Subcutaneous adipose tissue (tissue), 4 donors: ENCODE results near the gene SERPINA10. TPM values are rescaled to one million over a fixed set of nuclear protein-coding genes. Genes with fewer than 3 reads are reported as not detected.

Experiments used
- CTCF ChIP-seq: fragments of 450-650 bp; IDR thresholded peaks from one replicate; pipeline ENCODE4 v1.5.1; 2016; ENCODE audit warnings: low read depth, mild to moderate bottlenecking, control low read depth, antibody characterized with exemption, moderate library complexity
- total RNA-seq, 4 donors: library from RNA; depleted of rRNA; stranded (reverse); fragments of >200 nt; gene quantifications; one replicate each; pipeline ENCODE4 v1.1.0, GENCODE V29; 2016

SERPINA10 gene
- total RNA-seq, 4 donors from 2014 or later: not detected

- no peak for TF ChIP-seq CTCF
Observed at GRCh38 chr14:94332587-94332986, 39.5 kb upstream of the SERPINA10 start.

- TF ChIP-seq CTCF: no peak
Observed at GRCh38 chr14:94332063-94332583, 39.1 kb upstream of the SERPINA10 start.

DNA sequence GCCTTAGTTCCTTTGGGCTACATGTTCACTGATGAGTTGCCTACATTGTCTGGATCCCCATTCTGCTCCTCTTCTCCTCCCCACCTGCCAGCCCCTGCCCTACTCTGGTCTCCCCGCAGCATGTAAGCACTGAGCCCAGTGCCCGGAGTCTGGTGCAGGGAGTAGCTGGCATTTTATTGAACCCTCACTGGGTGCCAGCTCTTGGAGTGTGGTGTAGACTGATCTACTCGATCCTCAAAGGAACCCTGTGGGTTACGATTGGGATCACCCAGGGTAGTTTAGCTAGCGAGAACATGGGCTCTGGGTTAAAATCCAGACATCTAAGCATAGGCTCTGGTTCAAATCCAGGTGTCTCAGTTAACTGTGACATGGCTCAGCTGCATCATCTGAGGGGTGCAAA, 38.4 kb upstream of the SERPINA10 start:
- TF ChIP-seq CTCF: no peak

DNA sequence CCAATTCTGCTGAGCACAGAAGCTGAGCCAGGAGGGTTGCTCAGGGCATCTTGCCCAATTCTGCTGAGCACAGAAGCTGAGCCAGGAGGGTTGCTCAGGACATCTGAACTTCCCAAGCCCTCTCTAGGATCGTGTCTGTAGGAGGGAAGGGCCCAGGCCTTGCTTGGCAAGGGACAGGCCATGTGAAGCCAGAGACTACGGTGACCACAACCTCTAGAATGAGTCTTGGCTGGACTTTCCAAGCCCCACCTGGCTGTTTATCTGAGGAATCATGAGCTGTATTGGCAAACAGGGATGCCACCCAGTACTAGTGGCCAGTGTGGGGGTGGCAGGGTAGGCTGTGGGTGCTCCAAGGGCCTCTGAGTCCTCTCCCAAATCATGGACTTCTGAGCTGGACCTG, 37.8 kb upstream of the SERPINA10 start:
- TF ChIP-seq CTCF: no peak

GRCh38 chr14:94330432-94330831, 37.4 kb upstream of the SERPINA10 start:
- no peak for TF ChIP-seq CTCF

DNA sequence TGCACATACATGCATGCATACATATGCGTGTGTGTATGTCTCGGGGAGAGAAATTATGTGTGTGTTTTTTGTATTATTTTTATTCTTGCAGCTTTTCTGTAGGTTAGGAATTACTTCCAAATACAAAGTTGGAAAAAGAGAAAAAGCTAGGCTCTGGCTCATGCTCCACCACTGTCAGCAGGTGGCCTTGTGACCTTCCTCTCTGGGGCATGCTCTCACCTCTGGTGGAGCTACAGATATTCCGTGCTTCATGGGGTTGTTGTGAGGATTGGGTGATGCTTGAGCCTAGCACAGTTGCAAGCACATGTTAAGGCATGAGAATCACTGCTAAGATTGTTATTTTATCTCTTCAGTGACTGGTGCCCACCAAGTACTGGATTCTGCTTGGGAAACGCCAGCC, 36.8 kb upstream of the SERPINA10 start:
- no peak for TF ChIP-seq CTCF

GRCh38 chr14:94328196-94328595, 35.1 kb upstream of the SERPINA10 start:
- no peak for TF ChIP-seq CTCF
